SK-N-SH treated with all-trans-retinoic acid at 6 μM for 48 hours (cell line): ENCODE data around the gene TBX10.

Source experiments
- ISL1 ChIP-seq: fragments of 250-450 bp; sonication (Bioruptor Pico); IDR thresholded peaks from 2 replicates; pipeline ENCODE4 v2.1.2; 2022; ENCODE audit warnings: mild to moderate bottlenecking, moderate library complexity
- PATZ1 ChIP-seq: fragments of 250-450 bp; sonication (Bioruptor Pico); IDR thresholded peaks from 2 replicates; pipeline ENCODE4 v1.8.0; 2020; ENCODE audit warnings: mild to moderate bottlenecking, moderate library complexity, borderline replicate concordance
- PPARA ChIP-seq: fragments of 250-450 bp; sonication (Bioruptor Pico); IDR thresholded peaks from 2 replicates; pipeline ENCODE4 v1.5.0; 2020; ENCODE audit warnings: mild to moderate bottlenecking, borderline replicate concordance
- ZFP3 ChIP-seq: fragments of 250-450 bp; sonication (Bioruptor Pico); IDR thresholded peaks from 2 replicates; pipeline ENCODE4 v1.5.0; 2020; ENCODE audit warnings: mild to moderate bottlenecking, moderate library complexity
- ZFP30 ChIP-seq: fragments of 450-650 bp; formaldehyde crosslinking; IDR thresholded peaks from 2 replicates; pipeline ENCODE4 v1.5.0; 2022; ENCODE audit warnings: mild to moderate bottlenecking, moderate library complexity
- ZNF70 ChIP-seq: fragments of 450-650 bp; formaldehyde crosslinking; IDR thresholded peaks from 2 replicates; pipeline ENCODE4 v1.5.0; 2020; ENCODE audit warnings: mild to moderate bottlenecking, moderate library complexity
- ZNF8 ChIP-seq: fragments of 450-650 bp; formaldehyde crosslinking; IDR thresholded peaks from 2 replicates; pipeline ENCODE4 v1.5.0; 2020; ENCODE audit warnings: mild to moderate bottlenecking, moderate library complexity

- TF ChIP-seq ZNF70 (CRISPR knock-in tag): no peak
- TF ChIP-seq PPARA: no peak
- TF ChIP-seq ISL1 (CRISPR knock-in tag): no peak
- no peak for TF ChIP-seq PATZ1 (CRISPR knock-in tag)
- no peak for TF ChIP-seq ZFP3
- TF ChIP-seq ZFP30 (CRISPR knock-in tag): no peak
- TF ChIP-seq ZNF8: no peak
These were observed 12.6 kb upstream of the TBX10 start for GRCh38 chr11:67651976-67652781.
